GM19099 (cell line): Measurements from ENCODE around the gene UCP2.

Experiments used
- POLR2A ChIP-seq: IDR thresholded peaks from 3 replicates; pipeline ENCODE4 v1.6.1; 2011; ENCODE audit warnings: low read depth; ENCODE audit not compliant: insufficient read length; ENCODE audit errors: extremely low read depth

Gene UCP2

GRCh38 chr11:73983741-73984538, 1.3 kb upstream of the UCP2 start:
- TF ChIP-seq POLR2A, result no peak

- TF ChIP-seq POLR2A, result peak; percentile 81
Observed at GRCh38 chr11:73982990-73983740, 522 bp upstream of the UCP2 start.

- no peak for TF ChIP-seq POLR2A
Observed at GRCh38 chr11:73981051-73981805, 1.4 kb downstream of the UCP2 start.

- TF ChIP-seq POLR2A, result no peak
Observed at GRCh38 chr11:73980001-73980961, 2.4 kb downstream of the UCP2 start.

- no peak for TF ChIP-seq POLR2A
Observed at GRCh38 chr11:73978576-73979086, 4.0 kb downstream of the UCP2 start.

- no peak for TF ChIP-seq POLR2A
Observed at GRCh38 chr11:73977856-73978519, 4.7 kb downstream of the UCP2 start.

- no peak for TF ChIP-seq POLR2A
Observed at GRCh38 chr11:73976451-73977151, 6.0 kb downstream of the UCP2 start.

- no peak for TF ChIP-seq POLR2A
Observed at GRCh38 chr11:73975479-73975757, 7.2 kb downstream of the UCP2 start.

GRCh38 chr11:73974604-73975478, 7.8 kb downstream of the UCP2 start:
- no peak for TF ChIP-seq POLR2A

- peak; percentile 36 for TF ChIP-seq POLR2A
Observed at GRCh38 chr11:73972620-73973449, 9.8 kb downstream of the UCP2 start.

- TF ChIP-seq POLR2A, result peak; percentile 2
Observed at GRCh38 chr11:73972187-73972586, 10.5 kb downstream of the UCP2 start.
